OCI-LY1 (cell line): Measurements from ENCODE around the gene ATP8A2.

Source experiments
- H2AFZ ChIP-seq: fragments of 200-600 bp; sonication (generic), shearing (Covaris generic); 2 replicates; pipeline ENCODE4 v1.6.0; 2014; ENCODE audit warnings: antibody characterized with exemption, mild to moderate bottlenecking, low read length
- H3F3A ChIP-seq: fragments of 200-600 bp; sonication (generic), shearing (Covaris generic); 2 replicates; pipeline ENCODE4 v1.6.0; 2014; ENCODE audit warnings: mild to moderate bottlenecking, antibody characterized with exemption, low read length, moderate library complexity; ENCODE audit not compliant: insufficient read depth
- H3K27ac ChIP-seq: fragments of 200-600 bp; sonication (generic); 2 replicates; pipeline ENCODE4 v1.5.1; 2014; ENCODE audit warnings: low read length, mixed run types, mild to moderate bottlenecking, low read depth; ENCODE audit not compliant: poor library complexity, severe bottlenecking
- H3K27me3 ChIP-seq: fragments of 200-600 bp; sonication (generic); 2 replicates; pipeline ENCODE4 v1.6.0; 2014; ENCODE audit warnings: antibody characterized with exemption, mild to moderate bottlenecking, low read length, moderate library complexity; ENCODE audit not compliant: insufficient read depth
- H3K36me3 ChIP-seq: fragments of 200-600 bp; sonication (generic); 2 replicates; pipeline ENCODE4 v1.6.1; 2014; ENCODE audit warnings: mild to moderate bottlenecking, antibody characterized with exemption, low read length, moderate library complexity, mixed read lengths; ENCODE audit not compliant: insufficient read depth
- H3K4me1 ChIP-seq: fragments of 200-600 bp; sonication (generic); 2 replicates; pipeline ENCODE4 v1.5.1; 2014; ENCODE audit warnings: mild to moderate bottlenecking, low read length, moderate library complexity; ENCODE audit not compliant: insufficient read depth, severe bottlenecking
- H3K4me2 ChIP-seq: fragments of 200-600 bp; sonication (generic), shearing (Covaris generic); 2 replicates; pipeline ENCODE4 v1.6.1; 2014; ENCODE audit warnings: low read length
- H3K4me3 ChIP-seq: fragments of 200-600 bp; sonication (generic); 2 replicates; pipeline ENCODE4 v1.5.1; 2014; ENCODE audit warnings: low read length, low read depth, mild to moderate bottlenecking, mixed read lengths; ENCODE audit not compliant: poor library complexity, severe bottlenecking
- H3K79me2 ChIP-seq: fragments of 200-600 bp; shearing (Covaris generic); 2 replicates; pipeline ENCODE4 v1.6.1; 2016; ENCODE audit warnings: mixed run types, low read length, mixed read lengths; ENCODE audit not compliant: insufficient read depth
- H3K9ac ChIP-seq: fragments of 200-600 bp; sonication (generic), shearing (Covaris generic); 2 replicates; pipeline ENCODE4 v1.6.1; 2014; ENCODE audit warnings: mild to moderate bottlenecking, low read length, mixed read lengths
- H3K9me2 ChIP-seq: fragments of 200-600 bp; sonication (generic), shearing (Covaris generic); 2 replicates; pipeline ENCODE4 v1.6.1; 2014; ENCODE audit warnings: low read depth, mild to moderate bottlenecking, low read length, mixed read lengths
- H3K9me3 ChIP-seq: fragments of 200-600 bp; shearing (Covaris generic); 2 replicates; pipeline ENCODE4 v1.6.1; 2014; ENCODE audit warnings: low read length, mixed read lengths
- H4K20me1 ChIP-seq: fragments of 200-600 bp; sonication (generic), shearing (Covaris generic); 2 replicates; pipeline ENCODE4 v1.6.0; 2016; ENCODE audit warnings: mild to moderate bottlenecking, low read length; ENCODE audit not compliant: insufficient read depth
- CTCF ChIP-seq: fragments of 200-600 bp; sonication (generic), shearing (Covaris generic); IDR thresholded peaks from 2 replicates; pipeline ENCODE4 v1.5.1; 2017; ENCODE audit warnings: mild to moderate bottlenecking, antibody characterized with exemption, low read length, moderate library complexity, mixed read lengths
- EZH2 ChIP-seq: fragments of 200-600 bp; sonication (generic), shearing (Covaris generic); IDR thresholded peaks from 2 replicates; pipeline ENCODE4 v1.8.0; 2017; ENCODE audit warnings: borderline replicate concordance, mixed run types, mild to moderate bottlenecking, antibody characterized with exemption, low read length, moderate library complexity, mixed read lengths

The ATP8A2 gene

GRCh38 chr13:26010487-26011207 is 638.9 kb downstream of the ATP8A2 start:
- Histone ChIP-seq H3K4me2 (no peak overlapping the region), H3K27ac (no peak overlapping the region), H3K27me3 (no peaks in the 10 kb centered on the region), H3K9ac (no peak overlapping the region), H3K9me2 (no peaks in the 10 kb centered on the region), H3K79me2 (no peaks in the 10 kb centered on the region), H3K9me3 (no peaks in the 10 kb centered on the region), H3K4me3 (no peak overlapping the region), H4K20me1 (no peaks in the 10 kb centered on the region), H3K36me3 (no peaks in the 10 kb centered on the region), H3F3A (no peaks in the 10 kb centered on the region), H2AFZ (no peak overlapping the region), H3K4me1 (no peaks in the 10 kb centered on the region)
- no peak for TF ChIP-seq EZH2
- no peak for TF ChIP-seq CTCF

- Histone ChIP-seq H3K36me3 (no peaks in the 10 kb centered on the region), H3K4me2 (no peak overlapping the region), H3K27ac (no peak overlapping the region), H3K9me3 (no peaks in the 10 kb centered on the region), H3K27me3 (no peaks in the 10 kb centered on the region), H3K79me2 (no peaks in the 10 kb centered on the region), H3K9me2 (no peaks in the 10 kb centered on the region), H2AFZ (no peak overlapping the region), H3K4me1 (no peaks in the 10 kb centered on the region), H3K9ac (no peak overlapping the region), H3K4me3 (no peak overlapping the region), H4K20me1 (no peaks in the 10 kb centered on the region), H3F3A (no peaks in the 10 kb centered on the region)
- TF ChIP-seq CTCF, result no peak
- TF ChIP-seq EZH2, result no peak
Observed at GRCh38 chr13:26011208-26011573, 639.4 kb downstream of the ATP8A2 start.

- no peaks in the 10 kb centered on the region for H3K4me1 ChIP-seq
- no peaks in the 10 kb centered on the region for H3F3A ChIP-seq
- H4K20me1 ChIP-seq, result no peaks in the 10 kb centered on the region
- H3K27ac ChIP-seq, result no peak overlapping the region
- H3K27me3 ChIP-seq, result no peaks in the 10 kb centered on the region
- no peaks in the 10 kb centered on the region for H3K36me3 ChIP-seq
- H2AFZ ChIP-seq, result no peak overlapping the region
- no peak overlapping the region for H3K9ac ChIP-seq
- H3K9me3 ChIP-seq, result no peaks in the 10 kb centered on the region
- no peak overlapping the region for H3K4me2 ChIP-seq
- no peaks in the 10 kb centered on the region for H3K9me2 ChIP-seq
- no peak overlapping the region for H3K4me3 ChIP-seq
- TF ChIP-seq CTCF (no peak), EZH2 (no peak)
- no peaks in the 10 kb centered on the region for H3K79me2 ChIP-seq
Observed at GRCh38 chr13:26011996-26012821, 640.4 kb downstream of the ATP8A2 start.
